Inflammatory macrophage treated with lipopolysaccharide for 4 hours (primary cell): ENCODE data around the gene BAHD1.

Source experiments
- DNase-seq: peaks from one replicate; pipeline ENCODE4 v3.0.0-alpha.2; 2020

BAHD1 gene

DNA sequence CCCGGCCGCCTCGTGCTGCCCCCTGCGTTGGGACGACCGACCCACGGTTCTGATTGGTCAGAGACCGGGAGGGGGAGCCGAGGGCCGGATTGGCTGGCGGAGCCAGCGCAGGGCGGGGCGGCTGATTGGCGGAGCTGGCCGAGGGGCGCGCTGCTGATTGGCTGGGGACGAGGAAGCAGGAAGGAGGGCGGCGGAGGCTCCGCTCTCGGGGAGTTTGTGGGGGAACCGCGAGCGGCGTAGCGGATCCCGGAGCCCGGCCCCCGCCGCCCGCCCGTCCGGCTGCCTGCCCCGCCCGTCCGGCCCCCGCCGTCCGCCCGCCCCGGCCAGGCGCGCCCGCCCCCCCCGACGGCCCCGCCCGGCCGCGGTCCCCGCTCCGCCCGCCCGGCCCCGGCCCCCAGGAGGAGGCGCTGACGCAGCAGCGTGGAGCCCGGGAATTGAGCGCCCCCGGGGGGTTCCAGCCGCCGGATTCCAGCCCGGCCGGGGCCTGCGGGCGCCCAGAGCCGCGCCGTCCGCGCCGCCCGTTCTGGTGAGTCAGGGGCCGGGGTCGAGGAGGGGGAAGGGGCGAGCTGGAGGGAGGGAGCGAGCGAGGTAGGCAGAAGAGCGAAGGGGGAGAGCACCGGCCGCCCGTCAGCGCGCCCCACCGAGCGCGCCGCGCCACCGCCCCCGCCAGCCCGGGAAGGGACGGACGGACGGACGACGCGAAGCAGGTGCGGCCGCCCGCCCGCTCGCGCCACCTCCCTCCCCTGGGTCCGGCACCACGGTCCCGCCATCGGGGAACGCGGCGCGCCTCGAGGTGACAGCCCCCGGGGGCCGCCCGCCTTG is at the start of gene BAHD1:
Gene BAHD1, plus strand, starts transcription at position 211 of the 822 bp plus-strand sequence. CDS start 17,512 bp downstream, outside the sequence.
- peak; percentile 96 for DNase-seq

DNA sequence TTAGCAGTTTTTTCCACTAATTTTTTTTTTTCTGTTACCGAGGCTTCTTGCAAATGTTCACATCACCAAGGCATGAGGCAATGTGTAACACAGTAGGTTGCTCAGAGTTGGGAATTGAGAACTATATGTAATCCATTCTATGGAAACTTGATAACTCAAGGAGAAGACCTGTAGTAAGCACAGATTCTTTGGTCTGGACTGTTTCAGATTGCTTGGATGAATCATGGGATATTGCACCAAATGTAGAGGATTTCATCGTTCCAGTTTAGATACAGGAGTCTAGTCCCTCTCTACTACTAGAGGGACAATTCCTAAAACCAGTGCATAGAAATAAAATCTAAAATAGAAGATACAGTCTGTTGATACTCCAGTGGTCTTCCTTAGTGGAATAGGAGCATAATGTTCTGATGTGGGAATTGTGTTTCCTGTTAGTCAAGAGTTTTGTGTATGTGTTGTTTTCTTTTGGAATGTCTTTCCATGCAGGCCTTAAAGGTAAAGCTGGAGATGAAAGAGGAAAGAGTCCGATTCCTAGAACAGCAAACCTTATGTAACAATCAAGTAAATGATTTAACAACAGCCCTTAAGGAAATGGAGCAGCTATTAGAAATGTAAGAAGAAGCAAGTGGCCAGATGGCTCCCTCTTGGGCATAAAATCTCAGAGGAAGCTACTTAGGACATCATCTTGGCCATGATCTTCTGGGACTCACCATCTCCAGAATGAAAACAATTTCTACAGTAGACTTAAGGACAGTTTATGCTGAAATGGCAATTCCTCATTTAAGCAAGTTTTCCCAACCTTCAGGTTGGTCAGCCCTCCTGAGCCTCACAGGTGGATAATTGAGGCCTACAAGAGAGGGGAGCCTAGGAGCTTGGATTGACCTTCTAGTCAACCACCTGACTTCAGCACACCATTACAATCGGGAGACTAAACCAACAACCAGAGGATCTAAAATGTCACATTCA is 47.5 kb upstream of the BAHD1 start:
- peak; percentile 45 for DNase-seq

DNA sequence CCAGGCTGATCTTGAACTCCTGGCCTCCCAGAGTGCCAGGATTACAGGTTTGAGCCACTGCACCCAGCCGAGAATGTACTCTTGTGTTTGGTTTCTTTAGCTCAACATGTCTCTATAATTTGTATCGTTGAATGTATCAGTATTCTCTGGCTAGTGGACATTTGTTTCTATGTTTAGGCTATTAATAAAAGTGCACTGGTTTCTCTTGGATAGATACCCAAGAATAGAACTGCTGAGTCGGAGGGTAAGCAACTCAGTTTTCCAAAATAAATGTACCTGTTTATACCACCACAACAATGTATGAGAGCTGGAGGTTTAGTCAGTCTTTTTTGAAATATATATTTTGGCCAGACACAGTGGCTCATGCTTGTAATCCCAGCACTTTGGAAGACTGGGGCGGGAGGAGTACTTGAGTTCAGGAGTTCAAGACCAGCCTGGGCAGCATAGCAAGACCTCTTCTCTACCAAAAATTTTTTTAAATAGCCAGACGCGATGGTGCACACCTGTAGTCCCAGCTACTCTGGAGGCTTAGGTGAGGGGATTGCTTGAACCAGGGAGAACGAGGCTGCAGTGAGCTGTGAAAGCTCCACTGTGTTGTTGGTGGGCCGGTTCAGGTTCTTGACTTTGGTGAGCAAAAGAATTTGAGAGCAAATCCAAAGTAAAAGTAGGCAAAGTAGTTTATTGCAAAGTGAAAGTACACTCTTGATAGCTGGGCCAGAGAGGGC is 42.9 kb upstream of the BAHD1 start:
- no peak for DNase-seq

DNA sequence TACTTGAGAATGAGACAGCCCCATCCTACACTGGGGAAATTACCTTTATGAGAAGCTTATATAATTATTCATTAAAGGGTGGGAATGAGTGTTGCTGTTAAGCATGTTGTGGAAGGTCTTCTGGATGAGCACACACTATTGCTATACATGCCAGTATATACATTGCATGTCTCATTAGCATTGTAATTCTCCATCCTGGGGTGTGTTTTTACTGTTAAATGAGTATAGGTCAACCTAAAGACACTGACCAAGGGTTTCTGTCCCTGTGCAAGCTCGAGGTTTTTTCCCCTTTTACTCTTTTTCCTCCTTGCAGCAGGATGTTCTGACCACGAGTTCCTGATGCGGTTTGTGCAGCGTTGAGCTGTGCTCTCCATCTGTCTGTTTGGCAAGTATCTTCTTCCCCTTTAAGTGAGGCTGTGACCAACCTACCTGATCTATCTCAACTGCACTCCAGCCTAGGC is 42.3 kb upstream of the BAHD1 start:
- DNase-seq, result peak; percentile 82

DNA sequence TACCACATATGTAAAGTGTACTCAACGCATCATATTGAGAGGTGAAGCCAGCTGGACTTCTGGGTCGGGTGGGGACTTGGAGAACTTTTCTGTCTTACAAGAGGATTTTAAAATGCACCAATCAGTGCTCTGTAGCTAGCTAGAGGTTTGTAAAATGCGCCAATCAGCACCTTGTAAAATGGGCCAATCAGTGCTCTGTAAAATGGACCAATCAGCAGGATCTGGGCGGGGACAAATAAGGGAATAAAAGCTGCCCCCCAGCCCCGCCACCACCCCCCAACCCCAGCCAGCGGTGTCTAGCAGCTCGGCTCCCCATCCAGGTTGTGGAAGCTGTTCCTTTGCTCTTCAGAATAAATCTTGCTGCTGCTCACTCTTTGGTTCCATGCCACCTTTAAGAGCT is 41.4 kb upstream of the BAHD1 start:
- no peak for DNase-seq

DNA sequence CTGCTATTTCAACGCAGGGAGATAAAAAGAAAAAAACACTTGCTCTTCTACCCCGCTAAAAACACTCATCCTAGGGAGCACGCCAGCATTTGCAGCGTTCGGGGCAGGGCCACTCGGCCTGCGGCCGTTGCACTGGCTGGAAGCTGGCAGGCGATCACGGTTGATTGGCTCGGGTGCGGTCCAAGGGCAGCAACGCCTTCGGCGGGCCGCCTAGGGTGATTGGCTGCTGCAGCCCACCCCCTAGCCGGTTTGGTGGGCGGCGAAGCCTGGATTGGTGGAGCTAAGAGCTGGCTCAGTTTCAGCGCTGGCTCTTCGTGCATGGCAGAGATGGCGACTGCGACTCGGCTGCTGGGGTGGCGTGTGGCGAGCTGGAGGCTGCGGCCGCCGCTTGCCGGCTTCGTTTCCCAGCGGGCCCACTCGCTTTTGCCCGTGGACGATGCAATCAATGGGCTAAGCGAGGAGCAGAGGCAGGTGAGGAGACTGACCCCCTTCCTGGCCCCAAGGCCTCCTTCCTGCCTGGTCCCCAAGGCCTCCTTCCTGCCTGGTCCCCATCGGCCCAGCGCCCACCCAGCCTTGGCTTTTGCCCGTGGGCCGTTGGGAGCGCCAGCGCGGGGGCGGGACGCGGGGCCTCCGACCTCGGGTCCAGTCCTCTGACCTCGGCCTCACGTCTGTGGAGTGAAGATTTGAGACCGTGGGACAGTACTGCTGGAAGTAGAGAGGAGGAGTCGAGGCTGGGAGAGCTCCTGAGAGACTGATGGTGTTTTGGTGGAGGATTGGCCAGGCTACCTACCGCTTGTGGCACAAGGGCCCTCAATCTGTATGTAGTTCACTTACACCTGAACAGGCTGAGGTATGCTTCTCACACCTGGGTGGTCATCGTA is 35.0 kb upstream of the BAHD1 start, which contains the start of gene IVD:
Gene IVD, plus strand, starts transcription at position 295 of the 881 bp plus-strand sequence. Its CDS starts 33 bp downstream, at position 328.
- peak; percentile 96 for DNase-seq

DNA sequence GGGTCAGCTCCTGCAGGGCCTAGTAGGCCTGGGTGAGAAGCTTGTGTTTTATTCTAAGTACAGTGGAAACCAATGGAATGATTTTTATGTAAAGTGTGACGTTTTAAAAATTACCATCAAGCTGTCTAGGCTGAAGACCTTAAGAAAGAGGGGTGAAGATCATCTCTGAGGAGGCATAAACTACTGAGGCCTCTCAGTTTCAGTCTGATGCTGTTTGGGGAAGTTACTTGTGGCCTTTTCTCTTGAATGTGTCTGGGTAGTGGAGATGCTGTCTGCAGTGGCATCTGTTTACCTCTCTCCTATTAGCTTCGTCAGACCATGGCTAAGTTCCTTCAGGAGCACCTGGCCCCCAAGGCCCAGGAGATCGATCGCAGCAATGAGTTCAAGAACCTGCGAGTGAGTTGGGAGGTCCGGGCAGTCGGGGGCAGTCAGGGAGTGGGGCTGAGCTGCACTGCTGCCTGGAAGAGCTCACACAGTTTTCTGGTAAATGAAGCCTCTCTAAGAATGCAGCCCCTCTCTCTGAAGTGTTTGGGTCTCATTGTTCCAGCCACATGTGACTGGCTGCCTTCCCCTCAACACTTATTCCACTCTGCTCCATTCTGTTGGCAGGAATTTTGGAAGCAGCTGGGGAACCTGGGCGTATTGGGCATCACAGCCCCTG is 33.3 kb upstream of the BAHD1 start:
- DNase-seq, result peak; percentile 60

DNA sequence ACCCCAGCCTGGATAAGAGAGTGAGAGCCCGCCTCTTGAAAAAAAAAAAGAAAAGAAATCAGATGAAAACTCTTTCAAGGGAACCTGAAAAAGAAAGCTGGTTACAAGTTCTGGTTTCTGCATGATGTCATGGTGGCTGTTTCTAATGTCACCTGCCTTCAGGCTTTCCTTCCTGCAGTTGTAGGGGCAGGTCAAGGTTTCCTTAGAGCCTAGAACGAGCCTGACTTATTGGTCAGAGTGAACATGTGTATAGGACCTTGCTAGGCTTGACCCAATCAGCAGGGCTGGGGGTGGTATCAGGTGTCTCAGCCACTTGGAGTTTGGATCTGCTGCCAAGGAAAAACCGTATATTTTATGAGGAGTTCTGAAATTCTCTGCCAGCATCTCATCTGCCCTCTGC is 31.4 kb upstream of the BAHD1 start:
- DNase-seq, result no peak

DNA sequence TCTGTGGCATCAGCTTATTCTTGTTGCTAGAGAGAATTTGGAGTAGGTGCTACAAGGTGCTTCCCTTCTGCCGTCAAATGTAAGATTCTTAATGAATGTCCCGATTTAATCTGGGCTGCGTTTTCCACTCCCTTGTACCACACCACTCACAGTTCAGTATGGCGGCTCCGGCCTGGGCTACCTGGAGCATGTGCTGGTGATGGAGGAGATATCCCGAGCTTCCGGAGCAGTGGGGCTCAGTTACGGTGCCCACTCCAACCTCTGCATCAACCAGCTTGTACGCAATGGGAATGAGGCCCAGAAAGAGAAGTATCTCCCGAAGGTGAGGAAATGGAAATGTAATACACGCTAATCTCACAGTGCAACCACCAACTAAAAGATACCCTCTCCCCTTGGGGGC is 30.3 kb upstream of the BAHD1 start:
- no peak for DNase-seq

DNA sequence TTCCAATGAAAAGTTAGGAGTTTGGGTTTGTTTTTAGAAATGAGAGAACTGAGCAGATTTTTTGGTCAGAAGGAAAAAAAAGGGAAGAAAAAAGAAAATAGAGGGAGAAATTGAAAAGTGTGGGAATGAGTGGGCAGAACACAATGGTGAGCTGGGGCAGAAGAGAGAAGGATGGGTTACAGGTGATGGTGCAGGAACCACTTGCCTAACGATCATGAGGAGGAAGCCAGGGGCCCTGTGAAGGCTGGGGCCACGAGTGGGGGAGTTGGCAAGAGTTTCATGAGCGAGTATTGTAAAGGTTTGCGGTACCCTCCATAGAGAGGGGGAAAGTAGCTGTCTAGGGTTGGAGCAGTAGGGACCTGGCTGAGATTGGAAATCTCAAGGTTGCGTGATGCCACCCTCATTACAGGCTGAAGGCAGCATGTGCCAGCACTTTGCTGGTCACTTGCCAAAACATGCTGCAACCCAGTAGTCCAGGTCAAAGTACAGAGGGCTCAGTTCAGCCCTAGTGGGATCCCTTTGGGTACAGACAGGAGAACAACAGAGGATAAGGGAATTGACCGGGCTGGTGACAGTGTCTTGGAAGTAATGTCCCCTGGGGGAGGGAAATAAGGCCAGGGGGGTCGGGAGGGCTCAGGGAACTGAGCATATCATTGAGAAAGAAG is 28.5 kb upstream of the BAHD1 start:
- no peak for DNase-seq

DNA sequence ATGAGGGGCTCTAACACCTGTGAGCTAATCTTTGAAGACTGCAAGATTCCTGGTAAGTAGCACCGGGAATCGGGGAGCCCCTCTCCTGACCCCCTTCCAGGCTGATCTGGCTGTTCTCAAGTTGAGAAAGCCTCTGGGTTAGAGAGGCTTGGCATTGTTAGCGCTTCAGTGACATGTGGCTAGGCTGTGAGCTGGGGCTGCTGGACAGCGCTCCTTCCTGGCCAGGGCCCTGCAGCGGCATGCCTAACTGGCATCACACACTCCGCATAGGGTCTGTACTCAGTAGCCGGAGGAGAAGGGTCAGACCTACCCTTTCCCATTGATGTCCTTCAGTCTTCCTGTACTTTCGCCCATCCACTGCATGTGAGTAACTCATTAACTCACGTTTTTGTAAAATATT is 27.7 kb upstream of the BAHD1 start:
- DNase-seq, result no peak

DNA sequence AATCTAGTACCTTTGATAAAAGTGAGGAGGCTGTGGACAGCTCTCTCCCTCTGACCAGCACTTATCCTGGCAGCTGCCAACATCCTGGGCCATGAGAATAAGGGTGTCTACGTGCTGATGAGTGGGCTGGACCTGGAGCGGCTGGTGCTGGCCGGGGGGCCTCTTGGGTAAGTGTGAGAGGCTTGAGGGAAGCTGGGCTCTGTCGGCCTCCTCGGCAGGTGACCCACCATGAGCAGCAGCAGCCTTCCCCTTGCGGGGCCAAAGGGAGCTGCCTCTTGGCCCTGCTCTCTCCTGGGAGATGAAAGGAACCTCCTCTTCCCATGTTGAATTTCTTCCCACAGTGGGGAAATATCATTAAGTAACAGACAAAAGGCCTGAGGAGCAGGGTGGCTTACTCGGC is 25.9 kb upstream of the BAHD1 start:
- DNase-seq, result no peak

DNA sequence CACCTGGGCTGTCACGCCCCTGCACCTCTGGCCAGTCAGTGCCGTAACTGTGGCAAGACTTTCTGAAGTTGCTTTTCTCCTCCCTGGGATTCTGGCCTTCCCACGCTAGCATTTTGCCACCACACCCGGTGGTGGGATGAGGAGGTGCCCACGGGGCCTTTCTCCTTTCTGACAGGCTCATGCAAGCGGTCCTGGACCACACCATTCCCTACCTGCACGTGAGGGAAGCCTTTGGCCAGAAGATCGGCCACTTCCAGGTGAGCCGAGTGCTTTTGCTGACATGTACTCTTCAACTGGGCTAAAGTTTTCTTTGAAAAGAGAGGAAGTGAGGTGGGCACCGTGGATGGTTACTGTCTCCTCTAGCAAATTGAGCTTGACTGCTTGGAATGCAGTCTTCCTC is 25.5 kb upstream of the BAHD1 start:
- no peak for DNase-seq

DNA sequence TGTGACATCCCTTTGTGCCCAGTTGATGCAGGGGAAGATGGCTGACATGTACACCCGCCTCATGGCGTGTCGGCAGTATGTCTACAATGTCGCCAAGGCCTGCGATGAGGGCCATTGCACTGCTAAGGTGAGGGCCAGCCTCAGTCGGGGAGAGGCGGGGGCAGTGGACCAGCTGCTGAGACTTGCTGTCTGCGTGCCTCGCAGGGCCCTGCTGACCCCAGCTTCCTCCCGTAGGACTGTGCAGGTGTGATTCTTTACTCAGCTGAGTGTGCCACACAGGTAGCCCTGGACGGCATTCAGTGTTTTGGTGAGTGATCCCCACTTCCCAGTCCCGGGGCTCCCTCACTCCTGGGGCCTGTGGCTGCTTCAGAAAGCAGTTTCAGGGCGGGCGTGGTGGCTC is 24.7 kb upstream of the BAHD1 start:
- no peak for DNase-seq

DNA sequence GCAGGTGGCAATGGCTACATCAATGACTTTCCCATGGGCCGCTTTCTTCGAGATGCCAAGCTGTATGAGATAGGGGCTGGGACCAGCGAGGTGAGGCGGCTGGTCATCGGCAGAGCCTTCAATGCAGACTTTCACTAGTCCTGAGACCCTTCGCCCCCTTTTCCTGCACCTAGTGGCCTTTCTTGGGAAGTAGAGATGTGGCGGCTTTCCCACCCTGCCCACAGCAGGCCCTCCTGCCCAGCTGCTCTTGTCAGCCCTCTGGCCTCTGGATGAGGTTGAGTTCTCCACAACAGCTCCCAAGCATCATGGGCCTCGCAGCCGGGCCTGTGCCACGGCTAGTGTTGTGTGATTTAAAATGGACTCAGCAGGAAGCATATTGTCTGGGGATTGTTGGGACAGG is 22.6 kb upstream of the BAHD1 start:
- DNase-seq, result no peak

DNA sequence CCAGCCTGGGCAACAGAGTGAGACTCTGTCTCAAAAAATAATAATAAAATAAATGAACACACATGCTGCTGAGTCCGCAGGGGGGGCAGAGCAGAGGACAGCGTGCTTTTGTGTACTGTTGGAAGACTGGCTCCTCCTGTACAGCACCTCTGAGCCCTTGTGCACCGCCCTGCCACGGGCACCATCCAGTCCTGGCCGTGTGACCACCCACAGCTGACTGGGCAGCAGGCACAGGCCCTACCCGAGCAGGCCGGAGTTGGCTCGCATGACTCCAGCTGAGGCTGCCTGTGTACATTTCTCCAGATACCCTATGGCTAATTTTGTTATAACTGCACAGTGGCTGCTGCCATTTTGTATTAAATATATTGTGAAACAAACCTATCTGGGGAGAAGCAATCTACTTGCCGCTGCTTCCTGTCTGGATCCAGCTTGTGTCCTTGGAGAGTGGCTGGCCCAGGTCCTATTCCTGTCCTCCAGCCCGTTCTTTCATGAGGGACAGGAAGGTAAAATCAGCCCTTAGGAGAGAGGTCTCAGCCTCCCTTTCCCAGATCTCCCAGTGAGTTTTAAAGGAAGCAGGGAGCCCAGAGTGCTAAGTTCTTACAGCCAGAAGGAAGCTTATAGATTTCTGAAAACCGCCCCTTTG is 20.6 kb upstream of the BAHD1 start:
- DNase-seq, result no peak

DNA sequence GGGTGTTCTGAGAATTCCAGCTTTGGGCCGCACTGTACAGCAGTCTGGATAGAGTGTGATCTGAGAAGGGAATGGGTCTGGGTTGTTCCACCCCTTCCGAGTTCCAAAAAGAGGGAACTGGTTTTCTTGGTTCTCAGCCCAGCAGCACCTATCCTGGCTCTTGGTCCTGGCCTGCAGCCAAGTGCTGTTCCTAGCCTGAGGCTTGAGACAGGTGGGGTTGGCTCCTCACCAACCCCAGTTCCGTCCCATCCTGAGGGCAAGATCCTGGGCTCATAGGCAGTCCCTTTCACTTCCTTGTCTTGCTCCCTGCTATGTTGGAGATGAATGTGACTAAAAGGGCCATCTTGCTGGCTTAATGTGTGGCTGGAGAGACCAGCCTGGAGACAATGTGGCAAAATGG is 20.0 kb upstream of the BAHD1 start:
- no peak for DNase-seq

DNA sequence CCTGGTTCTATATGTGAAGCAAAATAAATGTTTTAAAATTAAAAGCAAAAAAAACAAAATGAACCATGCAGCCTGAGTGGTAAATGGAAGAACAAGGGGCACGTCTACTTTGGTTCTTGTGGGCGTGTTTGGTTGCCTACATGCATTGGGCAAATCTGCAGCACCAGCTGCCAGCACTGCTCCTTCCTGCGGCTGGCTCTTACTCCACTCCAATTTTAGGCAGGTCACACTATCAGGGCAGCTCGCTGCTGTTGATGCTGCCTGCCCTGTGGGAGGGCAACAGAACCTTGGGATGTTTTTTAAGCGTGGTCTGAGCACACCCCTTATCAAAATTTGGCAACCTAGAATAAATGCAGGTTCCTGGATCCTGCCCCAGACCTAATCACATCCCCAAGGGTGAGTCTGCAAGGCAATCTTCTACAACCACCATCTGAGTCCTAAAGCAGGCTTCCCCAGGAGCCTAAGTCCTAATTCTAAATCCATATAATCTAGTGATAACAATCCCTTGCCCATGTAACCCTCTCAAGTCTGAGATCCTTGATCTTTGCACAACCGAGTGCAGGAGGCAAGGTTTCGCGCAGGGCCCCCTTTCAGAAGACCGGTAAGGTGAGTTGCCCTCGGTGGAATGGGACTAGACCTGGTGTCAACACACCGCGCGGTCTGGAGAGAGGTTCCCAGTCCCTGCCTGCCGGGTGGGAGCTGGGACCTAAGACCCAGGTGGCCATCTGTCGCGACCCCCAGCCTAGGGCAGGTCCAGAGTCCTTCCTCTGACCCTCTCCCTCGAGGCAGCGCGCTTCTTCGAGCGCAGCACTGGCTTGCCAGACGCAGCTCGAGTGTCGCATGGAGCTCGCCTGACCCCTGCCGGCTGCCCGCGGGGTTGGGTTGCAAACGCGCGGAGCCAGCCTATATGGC is 19.3 kb upstream of the BAHD1 start:
- peak; percentile 72 for DNase-seq

DNA sequence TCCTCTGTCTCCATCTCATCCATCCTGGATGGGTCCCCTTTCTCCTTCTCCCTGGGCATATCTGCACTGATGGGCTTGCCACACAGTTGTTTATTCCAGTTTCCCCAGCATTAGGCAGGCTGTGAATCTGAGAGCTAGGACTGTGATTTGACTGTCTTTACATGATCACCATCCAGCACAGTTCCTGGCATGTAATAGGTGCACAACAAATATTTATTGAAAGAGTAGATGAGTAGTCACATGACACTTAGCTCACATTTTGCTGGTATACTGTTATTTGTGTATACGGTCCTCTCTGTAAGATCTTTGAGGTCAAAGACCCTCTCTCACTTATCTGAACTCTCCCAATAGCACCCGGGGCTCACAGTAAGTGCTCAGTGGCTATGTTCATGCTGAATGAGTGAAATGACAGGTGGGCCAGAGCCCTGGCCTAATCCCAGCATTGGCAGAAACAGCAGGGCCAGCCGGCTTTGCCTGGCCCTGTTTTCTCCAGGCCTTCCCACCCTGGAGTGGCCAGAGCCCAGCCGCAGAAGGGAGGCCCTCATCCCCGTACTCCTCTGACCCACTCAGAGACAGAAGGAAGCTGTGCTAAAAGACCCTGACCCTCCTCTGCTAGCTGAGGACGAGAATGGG is 16.2 kb upstream of the BAHD1 start:
- DNase-seq, result no peak
